H1 (cell line): ENCODE measurements around the gene ADD1.

ENCODE experiments used
- EP300 ChIP-seq, 2 experiments: IDR thresholded peaks; 1 replicate in 1 of 2; 2 replicates in 1 of 2; pipeline ENCODE4 v1.6.1; 2011 to 2012; ENCODE audit warnings: low read depth in 2 of 2, low read length in 2 of 2, mild to moderate bottlenecking in 2 of 2, borderline replicate concordance in 1 of 2, inconsistent platforms in 1 of 2, moderate library complexity in 1 of 2
- GTF2F1 ChIP-seq: IDR thresholded peaks from 2 replicates; pipeline ENCODE4 v1.6.1; 2012; ENCODE audit warnings: low read depth, low read length, improper control_type of control experiment, borderline replicate concordance
- POLR2AphosphoS5 ChIP-seq: IDR thresholded peaks from 2 replicates; pipeline ENCODE4 v1.6.1; 2011; ENCODE audit warnings: low read depth, low read length
- TAF1 ChIP-seq: IDR thresholded peaks from 2 replicates; pipeline ENCODE4 v1.6.1; 2011; ENCODE audit warnings: mild to moderate bottlenecking, low read depth, low read length
- ZNF274 ChIP-seq: IDR thresholded peaks from 2 replicates; pipeline ENCODE4 v1.7.0; 2012; ENCODE audit warnings: low read length, borderline replicate concordance; ENCODE audit errors: extremely low read depth
- TF ChIP-seq, protein P1 (sequence below): IDR thresholded peaks from 2 replicates; pipeline ENCODE4 v1.6.1; 2012; ENCODE audit warnings: low read length, inconsistent platforms
- TF ChIP-seq, protein P2 (sequence below), 3 experiments: IDR thresholded peaks; 1 replicate in 2 of 3; 2 replicates in 1 of 3; pipeline versions ENCODE4 v1.5.1 to v1.6.1; 2011; ENCODE audit warnings: low read length in 3 of 3, mild to moderate bottlenecking in 3 of 3, inconsistent platforms in 2 of 3, low read depth in 1 of 3, moderate library complexity in 1 of 3; ENCODE audit not compliant: insufficient read depth in 1 of 3; ENCODE audit errors: control extremely low read depth in 1 of 3

DNA sequence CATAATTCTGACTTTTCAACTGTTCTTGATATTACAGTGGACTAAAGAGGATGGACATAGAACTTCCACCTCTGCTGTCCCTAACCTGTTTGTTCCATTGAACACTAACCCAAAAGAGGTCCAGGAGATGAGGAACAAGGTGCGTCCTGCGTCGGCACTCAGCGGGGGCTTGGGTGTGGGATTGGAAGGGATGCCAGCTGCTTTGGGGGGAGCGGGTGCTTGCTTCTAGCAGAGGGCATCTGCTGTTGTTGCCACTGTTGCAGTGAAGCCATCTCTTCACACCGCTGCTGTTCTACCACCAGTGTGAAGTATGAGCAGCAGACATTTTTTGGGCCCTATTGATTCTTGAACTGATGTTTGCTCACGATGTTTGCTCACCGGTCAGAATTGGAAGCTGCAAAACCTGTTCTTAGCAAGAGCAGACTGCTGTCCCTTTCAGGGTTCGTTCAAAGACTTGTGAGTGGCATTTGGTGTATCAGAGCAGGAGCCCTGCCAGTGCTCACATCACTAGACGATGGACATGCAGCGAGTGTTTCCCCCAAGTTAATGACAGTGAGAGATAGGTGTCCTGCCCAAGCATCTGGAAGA, 64.2 kb downstream of the ADD1 start:
- no peak for TF ChIP-seq TAF1
- TF ChIP-seq, protein P1, sequence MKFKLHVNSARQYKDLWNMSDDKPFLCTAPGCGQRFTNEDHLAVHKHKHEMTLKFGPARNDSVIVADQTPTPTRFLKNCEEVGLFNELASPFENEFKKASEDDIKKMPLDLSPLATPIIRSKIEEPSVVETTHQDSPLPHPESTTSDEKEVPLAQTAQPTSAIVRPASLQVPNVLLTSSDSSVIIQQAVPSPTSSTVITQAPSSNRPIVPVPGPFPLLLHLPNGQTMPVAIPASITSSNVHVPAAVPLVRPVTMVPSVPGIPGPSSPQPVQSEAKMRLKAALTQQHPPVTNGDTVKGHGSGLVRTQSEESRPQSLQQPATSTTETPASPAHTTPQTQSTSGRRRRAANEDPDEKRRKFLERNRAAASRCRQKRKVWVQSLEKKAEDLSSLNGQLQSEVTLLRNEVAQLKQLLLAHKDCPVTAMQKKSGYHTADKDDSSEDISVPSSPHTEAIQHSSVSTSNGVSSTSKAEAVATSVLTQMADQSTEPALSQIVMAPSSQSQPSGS = no peak
- no peak for TF ChIP-seq POLR2AphosphoS5
- TF ChIP-seq, protein P2, sequence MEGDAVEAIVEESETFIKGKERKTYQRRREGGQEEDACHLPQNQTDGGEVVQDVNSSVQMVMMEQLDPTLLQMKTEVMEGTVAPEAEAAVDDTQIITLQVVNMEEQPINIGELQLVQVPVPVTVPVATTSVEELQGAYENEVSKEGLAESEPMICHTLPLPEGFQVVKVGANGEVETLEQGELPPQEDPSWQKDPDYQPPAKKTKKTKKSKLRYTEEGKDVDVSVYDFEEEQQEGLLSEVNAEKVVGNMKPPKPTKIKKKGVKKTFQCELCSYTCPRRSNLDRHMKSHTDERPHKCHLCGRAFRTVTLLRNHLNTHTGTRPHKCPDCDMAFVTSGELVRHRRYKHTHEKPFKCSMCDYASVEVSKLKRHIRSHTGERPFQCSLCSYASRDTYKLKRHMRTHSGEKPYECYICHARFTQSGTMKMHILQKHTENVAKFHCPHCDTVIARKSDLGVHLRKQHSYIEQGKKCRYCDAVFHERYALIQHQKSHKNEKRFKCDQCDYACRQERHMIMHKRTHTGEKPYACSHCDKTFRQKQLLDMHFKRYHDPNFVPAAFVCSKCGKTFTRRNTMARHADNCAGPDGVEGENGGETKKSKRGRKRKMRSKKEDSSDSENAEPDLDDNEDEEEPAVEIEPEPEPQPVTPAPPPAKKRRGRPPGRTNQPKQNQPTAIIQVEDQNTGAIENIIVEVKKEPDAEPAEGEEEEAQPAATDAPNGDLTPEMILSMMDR (IDR thresholded peaks at IDR 0.05; ENCODE audit: control extremely low read depth in 1 of 3, insufficient read depth in 1 of 3, low read depth in 1 of 3, low read length in 3 of 3) = no peak
- no peak for TF ChIP-seq EP300 (IDR thresholded peaks at IDR 0.05; ENCODE audit: borderline replicate concordance in 1 of 2, low read depth in 2 of 2, low read length in 2 of 2)
- TF ChIP-seq GTF2F1 = no peak
- no peak for TF ChIP-seq ZNF274
